GM10248 (cell line): ENCODE results near the gene KLF11.

ENCODE experiments used
- CTCF ChIA-PET: fragments of 300-600 bp; sonication (Branson Sonifier 250); formaldehyde crosslinking; extraction: SDS; loops from one replicate; lab custom pipeline; 2021; ENCODE audit warnings: antibody characterized with exemption; lab: Yijun Ruan, JAX
- POLR2A ChIA-PET: fragments of 350-650 bp; sonication (Branson Sonifier 250); formaldehyde crosslinking; extraction: SDS; loops from one replicate; lab custom pipeline; 2020; ENCODE audit warnings: antibody characterized with exemption; lab: Yijun Ruan, JAX
- DNase-seq: peaks from one replicate; pipeline ENCODE4 v3.0.0; 2012; ENCODE audit errors: extremely low spot score
- TF ChIP-seq, protein P1 (sequence below): IDR thresholded peaks from 2 replicates; pipeline ENCODE4 v1.5.1; 2012; ENCODE audit warnings: mild to moderate bottlenecking, low read depth; ENCODE audit errors: extremely low read depth, missing control alignments, control extremely low read depth

KLF11 gene

DNA sequence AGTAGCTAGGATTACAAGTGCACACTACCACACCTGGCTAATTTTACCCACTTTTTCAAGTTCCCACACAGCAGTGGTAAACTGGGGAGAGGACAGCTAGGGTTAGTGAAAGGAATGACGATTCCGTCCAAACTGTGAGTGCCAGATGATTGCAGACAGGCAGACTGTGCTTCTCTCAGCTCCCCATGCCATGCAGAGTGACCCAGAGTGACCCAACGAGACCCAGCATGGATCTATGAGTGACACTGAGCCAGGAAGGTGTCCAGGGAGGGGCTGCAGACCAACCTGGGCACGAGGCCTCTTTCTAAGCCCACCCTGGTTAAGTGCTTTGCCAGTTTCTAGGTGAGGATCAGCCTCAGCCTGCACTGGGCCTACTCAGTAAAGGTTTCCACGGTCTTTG, 7.7 kb upstream of the KLF11 start:
- ChIA-PET CTCF (interaction anchor here (1.2 to 4.0 kb wide), 3 partner anchors 12 to 222 kb away, joined by 3 to 19 read pairs (median 8); no protein-coding TSS in a partner anchor), POLR2A (no interaction called here)
- TF ChIP-seq, protein P1, sequence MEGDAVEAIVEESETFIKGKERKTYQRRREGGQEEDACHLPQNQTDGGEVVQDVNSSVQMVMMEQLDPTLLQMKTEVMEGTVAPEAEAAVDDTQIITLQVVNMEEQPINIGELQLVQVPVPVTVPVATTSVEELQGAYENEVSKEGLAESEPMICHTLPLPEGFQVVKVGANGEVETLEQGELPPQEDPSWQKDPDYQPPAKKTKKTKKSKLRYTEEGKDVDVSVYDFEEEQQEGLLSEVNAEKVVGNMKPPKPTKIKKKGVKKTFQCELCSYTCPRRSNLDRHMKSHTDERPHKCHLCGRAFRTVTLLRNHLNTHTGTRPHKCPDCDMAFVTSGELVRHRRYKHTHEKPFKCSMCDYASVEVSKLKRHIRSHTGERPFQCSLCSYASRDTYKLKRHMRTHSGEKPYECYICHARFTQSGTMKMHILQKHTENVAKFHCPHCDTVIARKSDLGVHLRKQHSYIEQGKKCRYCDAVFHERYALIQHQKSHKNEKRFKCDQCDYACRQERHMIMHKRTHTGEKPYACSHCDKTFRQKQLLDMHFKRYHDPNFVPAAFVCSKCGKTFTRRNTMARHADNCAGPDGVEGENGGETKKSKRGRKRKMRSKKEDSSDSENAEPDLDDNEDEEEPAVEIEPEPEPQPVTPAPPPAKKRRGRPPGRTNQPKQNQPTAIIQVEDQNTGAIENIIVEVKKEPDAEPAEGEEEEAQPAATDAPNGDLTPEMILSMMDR, result no peak
- DNase-seq, result no peak

DNA sequence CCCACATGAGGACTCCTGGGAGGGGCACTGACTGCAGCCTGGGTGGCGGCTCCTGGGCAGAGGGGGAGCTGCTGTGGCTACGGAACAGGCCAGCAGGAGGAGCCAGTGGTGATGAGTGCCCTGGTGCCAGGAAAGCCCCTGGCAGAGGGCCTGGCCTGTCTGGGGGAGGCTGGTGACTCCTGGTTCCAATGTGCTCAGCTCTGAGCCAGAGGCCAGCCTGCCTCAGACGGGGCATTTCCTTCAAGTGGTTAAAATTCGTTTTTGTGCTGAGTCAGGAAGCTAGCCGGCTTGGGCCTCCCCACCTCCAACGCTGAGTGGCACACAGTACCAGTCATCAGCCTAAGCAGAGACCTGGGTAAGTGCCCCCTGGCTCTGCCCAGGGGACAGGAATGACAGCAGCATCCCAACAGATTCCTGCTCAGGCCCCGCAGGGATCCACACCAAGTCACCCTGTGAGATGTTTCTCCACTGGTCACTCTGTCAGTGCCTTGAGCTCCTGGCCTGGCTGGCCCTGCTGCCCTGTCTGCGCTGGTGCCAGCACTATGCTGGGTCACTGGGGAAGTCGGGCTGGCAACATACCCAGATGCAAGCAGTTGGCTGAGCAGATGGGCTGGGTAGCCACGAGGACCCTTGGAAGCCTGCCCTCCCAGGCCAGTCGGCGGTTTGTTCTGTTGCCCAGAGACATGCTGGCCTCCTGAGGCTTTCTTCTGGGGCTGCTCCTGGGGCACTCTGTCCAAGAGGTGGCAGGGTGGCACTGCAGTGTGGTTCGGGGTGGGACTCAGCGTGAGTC, 7.1 kb upstream of the KLF11 start:
- CTCF ChIA-PET, result interaction anchor here (1.1 to 4.0 kb wide), 4 partner anchors 11 to 223 kb away, joined by 3 to 19 read pairs (median 6); no protein-coding TSS in a partner anchor
- DNase-seq, result no peak
- POLR2A ChIA-PET, result no interaction called here
- TF ChIP-seq, protein P1, result no peak

DNA sequence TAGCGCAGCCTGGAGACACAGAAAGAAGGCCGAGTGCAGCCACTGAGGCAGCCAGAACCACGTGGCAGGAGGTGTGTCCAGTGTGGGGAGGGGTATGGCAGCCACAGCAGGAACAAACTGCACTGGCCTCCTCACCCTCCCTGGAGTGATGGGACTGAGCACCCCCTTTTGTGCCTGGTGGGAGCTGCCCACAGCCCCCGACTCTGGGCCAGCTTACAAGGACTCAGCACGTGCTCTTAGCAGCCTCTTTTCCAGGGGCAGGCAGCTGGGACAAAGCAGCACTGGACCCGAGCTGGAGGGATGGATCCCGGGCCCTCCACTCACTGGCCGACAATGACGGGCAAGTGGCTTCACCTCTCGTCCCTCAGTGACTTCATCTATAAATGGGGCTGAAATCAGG, 5.2 kb upstream of the KLF11 start:
- TF ChIP-seq, protein P1, result no peak
- DNase-seq, result no peak
- ChIA-PET POLR2A (no interaction called here), CTCF (interaction anchor here (1.0 to 3.3 kb wide), 4 partner anchors 10 to 224 kb away, joined by 3 to 15 read pairs (median 3); no protein-coding TSS in a partner anchor)

DNA sequence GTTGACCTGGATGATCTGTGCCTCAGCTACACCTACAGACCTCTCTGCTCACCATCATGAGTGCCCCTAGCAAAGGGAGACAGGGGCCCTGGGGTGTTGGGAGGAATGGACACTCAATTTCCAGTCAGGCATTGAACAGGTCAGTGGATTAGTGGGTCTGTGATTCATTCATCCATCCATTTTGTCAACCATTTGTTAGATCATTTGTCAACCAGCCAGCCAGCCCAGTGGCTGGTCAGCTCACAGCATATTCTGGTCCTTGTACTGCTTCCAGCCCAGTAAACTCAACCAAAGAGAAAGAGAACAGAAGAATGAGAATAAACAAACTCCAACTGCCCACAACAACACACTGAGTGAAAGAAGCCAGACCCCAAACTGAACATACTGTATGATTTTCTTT, 4.6 kb upstream of the KLF11 start:
- TF ChIP-seq, protein P1, result no peak
- no peak for DNase-seq
- ChIA-PET CTCF (interaction anchor here (1.0 to 3.3 kb wide), 2 partner anchors 9 to 225 kb away, joined by 3 to 15 read pairs; no protein-coding TSS in a partner anchor), POLR2A (no interaction called here)

DNA sequence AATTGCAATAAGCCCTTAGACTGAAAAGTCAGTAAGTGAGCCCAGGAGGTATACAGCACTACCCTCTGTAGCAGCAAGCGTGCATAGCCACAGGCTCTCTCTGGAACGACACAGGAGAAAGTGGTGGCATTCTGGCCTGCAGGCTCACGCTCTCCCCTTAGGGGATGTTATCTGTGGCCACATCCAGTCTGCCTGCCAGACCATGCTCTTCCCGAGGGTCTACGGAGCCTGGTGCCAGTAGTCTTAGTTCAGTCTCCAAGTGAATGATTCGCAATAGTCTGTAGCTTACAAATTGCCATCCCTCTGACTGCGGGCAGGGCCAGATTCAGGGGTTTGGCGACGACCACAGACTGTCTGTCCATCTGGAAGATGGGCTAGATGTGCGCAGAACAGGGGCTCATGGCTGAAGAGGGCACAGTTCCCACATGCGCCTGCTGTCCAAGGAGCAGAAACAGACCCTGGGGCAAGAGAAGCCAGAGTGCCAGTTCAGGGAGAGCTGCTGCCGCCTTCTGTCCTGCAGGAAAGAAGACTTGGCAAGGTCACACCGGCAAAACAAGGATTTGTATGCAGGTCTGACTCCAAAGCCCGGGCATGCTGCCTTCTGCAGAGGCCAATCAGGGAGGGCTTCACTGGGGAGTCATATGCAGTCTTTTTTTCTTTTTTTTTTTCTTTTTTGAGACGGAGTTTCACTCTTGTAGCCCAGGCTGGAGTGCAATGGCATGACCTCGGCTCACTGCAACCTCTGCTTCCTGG, 3.5 kb upstream of the KLF11 start:
- ChIA-PET CTCF (interaction anchor here (0.7 to 3.3 kb wide), 2 partner anchors 8 to 10 kb away, joined by 3 to 15 read pairs; no protein-coding TSS in a partner anchor), POLR2A (no interaction called here)
- no peak for DNase-seq
- TF ChIP-seq, protein P1, result no peak

DNA sequence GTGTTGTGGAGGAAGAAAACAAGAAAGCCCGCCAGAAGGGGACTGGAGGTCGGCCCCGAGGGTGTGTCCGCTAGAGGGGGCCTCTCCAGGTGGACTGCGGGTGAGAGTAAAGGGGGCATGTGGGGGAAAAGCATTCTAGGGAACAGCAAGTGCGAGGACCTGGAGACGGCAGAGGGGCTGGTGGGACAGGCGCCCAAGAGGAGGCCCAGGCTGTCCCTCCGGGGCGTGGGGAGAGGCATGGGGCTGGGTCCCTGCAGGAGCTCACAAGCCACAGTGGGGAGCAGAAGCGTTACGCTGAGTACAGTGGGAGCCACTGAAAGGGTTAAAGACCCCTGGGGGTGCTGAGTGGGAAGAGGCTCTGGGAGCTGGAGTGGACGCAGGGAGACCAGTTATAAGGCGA, 1.6 kb upstream of the KLF11 start:
- TF ChIP-seq, protein P1, result no peak
- POLR2A ChIA-PET, result interaction anchor here (1.4 kb wide), 1 partner anchor 198 kb away, joined by 3 read pairs; the partner anchor contains the start of gene TAF1B
- DNase-seq, result no peak
- CTCF ChIA-PET, result interaction anchor here (1.0 to 2.1 kb wide), 3 partner anchors 57 to 242 kb away, joined by 3 to 13 read pairs (median 4); no protein-coding TSS in a partner anchor
